ENCODE results near the gene ATP8A2. TPM values are rescaled to one million over a fixed set of nuclear protein-coding genes. Genes with fewer than 3 reads are reported as not detected.

Gene ATP8A2
- total RNA-seq, 2 donors from 2014 or later = 0.23 to 6.1 TPM

DNA sequence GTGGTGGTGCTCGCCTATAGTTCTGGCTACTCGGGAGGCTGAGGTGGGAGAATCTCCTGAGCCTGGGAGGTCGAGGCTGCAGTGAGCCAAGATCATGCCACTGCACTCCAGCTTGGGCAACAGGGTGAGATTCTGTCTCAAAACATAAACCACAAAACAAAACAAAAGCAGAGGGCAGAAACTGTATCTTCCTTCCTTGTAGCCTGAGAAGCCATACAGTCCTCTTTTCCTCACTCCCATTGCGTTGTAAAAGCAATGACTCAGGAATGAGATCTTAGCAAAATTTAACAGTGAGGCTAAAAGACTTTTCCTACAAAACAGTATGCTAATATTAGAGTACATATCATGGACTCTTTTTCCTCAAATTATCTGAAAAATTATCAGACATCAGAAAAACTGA is 549.2 kb downstream of the ATP8A2 start:
- TF ChIP-seq POLR2AphosphoS5 (IDR thresholded peaks at IDR 0.05) = no peak
- WGBS = 84% methylated on average over 4 of the region's 4 CpGs
- DNase-seq (ENCODE audit: low spot score) = no peak

DNA sequence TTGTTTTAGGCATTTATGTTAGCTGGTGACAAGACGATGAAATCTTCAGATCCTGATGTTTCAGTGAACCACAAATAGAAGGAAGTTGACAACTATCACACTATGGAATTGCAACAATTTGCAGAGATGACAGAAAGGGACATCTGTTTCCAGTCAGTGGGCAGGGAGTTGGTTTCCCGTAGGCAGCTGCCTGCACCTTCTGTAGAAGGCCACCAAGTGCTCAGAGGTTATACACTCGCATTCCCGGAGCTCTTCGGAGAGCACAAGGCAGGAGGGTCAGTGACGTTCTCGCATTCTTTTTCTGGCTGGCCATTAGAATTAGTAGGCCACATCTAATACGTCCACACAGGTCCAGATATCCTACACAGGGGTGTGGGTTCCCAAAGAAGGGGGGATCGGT is 550.6 kb downstream of the ATP8A2 start:
- no peak overlapping the region for H3K27ac ChIP-seq
- no peaks in the 10 kb centered on the region for H3K36me3 ChIP-seq
- WGBS = 71% methylated on average over 9 of the region's 9 CpGs
- no peak for DNase-seq (ENCODE audit: low spot score)
- no peak overlapping the region for H3K4me3 ChIP-seq
- intact Hi-C loops (cut with DNase I) = no loop called here
- H3K27me3 ChIP-seq (replicated peaks; ENCODE audit: insufficient read depth) = no peaks in the 10 kb centered on the region
- H3K4me1 ChIP-seq (replicated peaks) = no peaks in the 10 kb centered on the region
- TF ChIP-seq, protein P1, sequence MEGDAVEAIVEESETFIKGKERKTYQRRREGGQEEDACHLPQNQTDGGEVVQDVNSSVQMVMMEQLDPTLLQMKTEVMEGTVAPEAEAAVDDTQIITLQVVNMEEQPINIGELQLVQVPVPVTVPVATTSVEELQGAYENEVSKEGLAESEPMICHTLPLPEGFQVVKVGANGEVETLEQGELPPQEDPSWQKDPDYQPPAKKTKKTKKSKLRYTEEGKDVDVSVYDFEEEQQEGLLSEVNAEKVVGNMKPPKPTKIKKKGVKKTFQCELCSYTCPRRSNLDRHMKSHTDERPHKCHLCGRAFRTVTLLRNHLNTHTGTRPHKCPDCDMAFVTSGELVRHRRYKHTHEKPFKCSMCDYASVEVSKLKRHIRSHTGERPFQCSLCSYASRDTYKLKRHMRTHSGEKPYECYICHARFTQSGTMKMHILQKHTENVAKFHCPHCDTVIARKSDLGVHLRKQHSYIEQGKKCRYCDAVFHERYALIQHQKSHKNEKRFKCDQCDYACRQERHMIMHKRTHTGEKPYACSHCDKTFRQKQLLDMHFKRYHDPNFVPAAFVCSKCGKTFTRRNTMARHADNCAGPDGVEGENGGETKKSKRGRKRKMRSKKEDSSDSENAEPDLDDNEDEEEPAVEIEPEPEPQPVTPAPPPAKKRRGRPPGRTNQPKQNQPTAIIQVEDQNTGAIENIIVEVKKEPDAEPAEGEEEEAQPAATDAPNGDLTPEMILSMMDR (IDR thresholded peaks at IDR 0.05) = no peak
- TF ChIP-seq POLR2AphosphoS5 (IDR thresholded peaks at IDR 0.05) = no peak
- TF ChIP-seq POLR2A (IDR thresholded peaks at IDR 0.05) = no peak
- no peaks in the 10 kb centered on the region for H3K9me3 ChIP-seq

More for the DNA sequence above, 549.2 kb downstream of the ATP8A2 start:
- H3K36me3 ChIP-seq = no peaks in the 10 kb centered on the region
- intact Hi-C loops (cut with DNase I) = no loop called here
- H3K9me3 ChIP-seq = no peaks in the 10 kb centered on the region
- H3K4me3 ChIP-seq = no peak overlapping the region
- no peaks in the 10 kb centered on the region for H3K27me3 ChIP-seq (replicated peaks; ENCODE audit: insufficient read depth)
- H3K27ac ChIP-seq = no peak overlapping the region
- H3K4me1 ChIP-seq (replicated peaks) = no peaks in the 10 kb centered on the region

DNA sequence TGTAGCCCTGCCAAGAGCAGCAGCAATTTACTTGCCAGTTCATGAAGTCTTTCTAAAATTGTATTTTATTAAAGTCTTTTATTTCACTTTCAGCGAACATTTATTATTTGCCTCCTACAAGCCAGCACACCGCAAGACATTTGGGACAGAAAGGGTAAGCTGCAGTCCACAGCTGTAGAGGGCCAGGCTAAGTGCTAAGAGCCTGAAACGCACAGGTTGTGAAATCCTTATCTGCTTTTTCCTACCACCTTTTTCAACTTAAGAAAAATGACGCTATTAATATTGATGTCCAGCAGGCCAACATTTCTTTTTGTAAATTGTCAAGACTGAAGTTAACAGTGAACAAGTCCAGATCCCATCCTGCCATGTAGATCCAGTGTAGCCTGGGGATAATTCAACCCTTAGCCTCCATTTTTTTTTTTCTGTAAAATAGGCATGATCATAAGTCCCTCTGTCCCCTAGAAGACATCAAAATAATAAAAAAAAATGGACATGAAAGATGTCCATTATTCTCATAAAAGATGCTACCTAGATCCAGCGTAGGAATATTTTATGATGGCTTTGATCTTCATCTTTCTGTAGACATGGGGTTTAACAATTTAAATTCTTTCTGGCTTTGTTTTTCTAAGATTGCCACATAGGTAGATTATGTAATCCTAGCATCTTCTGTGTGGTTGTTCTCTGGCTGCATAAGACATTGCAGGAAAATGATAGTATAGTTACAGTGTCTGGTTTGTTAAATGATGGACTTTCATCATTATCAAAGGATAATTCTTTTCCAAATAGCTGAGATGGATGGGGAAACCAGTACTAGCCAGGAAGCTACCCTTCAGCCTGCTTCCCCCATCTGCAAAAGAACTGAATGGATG is 551.7 kb downstream of the ATP8A2 start:
- H3K36me3 ChIP-seq = no peaks in the 10 kb centered on the region
- 63% methylated on average over 5 of the region's 5 CpGs for WGBS
- intact Hi-C loops (cut with DNase I) = no loop called here

DNA sequence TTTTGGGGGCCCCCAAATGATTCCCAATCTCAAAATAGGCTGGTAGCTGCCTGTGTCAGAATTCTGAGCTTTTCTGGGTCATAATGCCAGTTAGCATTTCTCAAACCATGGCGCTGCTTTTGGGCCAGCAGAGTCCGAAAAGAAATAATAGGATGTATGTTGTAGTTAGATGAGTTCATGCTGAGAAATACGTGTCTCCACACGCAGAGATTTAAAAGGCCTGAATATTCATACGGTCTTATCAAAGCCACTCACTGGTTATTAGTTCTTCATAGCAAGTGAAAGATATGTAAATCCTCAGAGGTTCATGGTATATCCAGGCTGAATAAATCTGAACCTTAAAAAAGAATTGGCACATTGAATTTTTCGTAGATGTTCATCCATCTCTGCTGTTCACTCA is 555.6 kb downstream of the ATP8A2 start:
- WGBS = 60% methylated on average over 6 of the region's 6 CpGs
- H3K4me3 ChIP-seq = no peak overlapping the region
- no peaks in the 10 kb centered on the region for H3K27me3 ChIP-seq (replicated peaks; ENCODE audit: insufficient read depth)
- intact Hi-C loops (cut with DNase I) = no loop called here
- no peaks in the 10 kb centered on the region for H3K9me3 ChIP-seq
- no peak for DNase-seq (ENCODE audit: low spot score)
- TF ChIP-seq POLR2AphosphoS5 (IDR thresholded peaks at IDR 0.05) (no peak), POLR2A (IDR thresholded peaks at IDR 0.05) (no peak)
- TF ChIP-seq, protein P1 (IDR thresholded peaks at IDR 0.05) = no peak
- no peaks in the 10 kb centered on the region for H3K4me1 ChIP-seq (replicated peaks)
- H3K36me3 ChIP-seq = no peaks in the 10 kb centered on the region
- no peak overlapping the region for H3K27ac ChIP-seq

More for the DNA sequence above, 551.7 kb downstream of the ATP8A2 start:
- no peak overlapping the region for H3K4me3 ChIP-seq
- DNase-seq (ENCODE audit: low spot score) = no peak
- H3K27ac ChIP-seq = no peak overlapping the region
- H3K27me3 ChIP-seq (replicated peaks; ENCODE audit: insufficient read depth) = no peaks in the 10 kb centered on the region
- no peaks in the 10 kb centered on the region for H3K9me3 ChIP-seq
- TF ChIP-seq, protein P1 (IDR thresholded peaks at IDR 0.05) = no peak
- TF ChIP-seq POLR2AphosphoS5 (IDR thresholded peaks at IDR 0.05) (no peak), POLR2A (IDR thresholded peaks at IDR 0.05) (no peak)
- no peaks in the 10 kb centered on the region for H3K4me1 ChIP-seq (replicated peaks)

DNA sequence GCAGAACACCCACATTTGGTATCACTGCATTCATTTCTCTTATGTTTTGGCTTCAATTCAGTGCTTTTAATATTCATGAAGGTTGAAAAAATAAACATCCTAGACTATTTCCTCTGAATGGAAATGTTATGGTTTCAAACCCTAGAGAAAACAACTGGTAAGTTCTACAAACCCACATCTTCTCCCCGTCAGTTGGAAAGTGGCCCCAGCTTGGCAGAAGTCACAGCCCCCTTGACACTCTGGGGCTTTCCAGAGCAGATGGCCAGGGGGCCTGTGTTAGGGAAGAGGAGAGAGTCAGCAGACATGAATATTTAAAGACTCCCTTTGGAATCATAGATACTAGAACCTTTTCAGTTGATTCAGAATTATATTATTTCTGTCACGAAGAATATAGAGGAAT is 556.2 kb downstream of the ATP8A2 start:
- H3K4me1 ChIP-seq (replicated peaks) = no peaks in the 10 kb centered on the region
- TF ChIP-seq, protein P1 (IDR thresholded peaks at IDR 0.05) = no peak
- TF ChIP-seq POLR2A (IDR thresholded peaks at IDR 0.05) (no peak), POLR2AphosphoS5 (IDR thresholded peaks at IDR 0.05) (no peak)
- no peak overlapping the region for H3K4me3 ChIP-seq
- intact Hi-C loops (cut with DNase I) = no loop called here
- H3K27ac ChIP-seq = no peak overlapping the region
- no peaks in the 10 kb centered on the region for H3K36me3 ChIP-seq
- DNase-seq (ENCODE audit: low spot score) = no peak
- H3K27me3 ChIP-seq (replicated peaks; ENCODE audit: insufficient read depth) = no peaks in the 10 kb centered on the region
- 71% methylated on average over 2 of the region's 2 CpGs for WGBS
- no peaks in the 10 kb centered on the region for H3K9me3 ChIP-seq
